ENCODE measurements around the gene CYBC1. TPM values are rescaled to one million over a fixed set of nuclear protein-coding genes. Genes with fewer than 3 reads are reported as not detected.

Gene CYBC1
- total RNA-seq, 8 experiments from 2014 or later: 32.0 to 68.0 (median 52.0) TPM

Other genes starting within 250 kb of the CYBC1 start
- gene CCDC57, start 237.9 kb downstream of the CYBC1 start, total RNA-seq: 10 to 100 TPM; 13.6 to 68.8 (median 26.1) TPM
- gene SLC16A3, start 221.7 kb downstream of the CYBC1 start, total RNA-seq: 100 to 1,000 TPM in 2 of 8 experiments, 10 to 100 TPM in 5, 1 to 10 TPM in 1; 7.6 to 117 (median 16.2) TPM
- 100 to 1,000 TPM in 2 of 8 experiments, 10 to 100 TPM in 6; 24.1 to 109 (median 43.9) TPM for gene CSNK1D, start 177.1 kb downstream of the CYBC1 start, total RNA-seq
- 1 to 10 TPM in 4 of 8 experiments, under 1 TPM in 3, not detected in 1; 0.33 to 3.8 (median 2.0) TPM for gene CD7, start 133.1 kb downstream of the CYBC1 start, total RNA-seq
- gene SECTM1, start 117.0 kb downstream of the CYBC1 start, total RNA-seq: 10 to 100 TPM in 2 of 8 experiments, 1 to 10 TPM in 1, under 1 TPM in 4, not detected in 1; 0.22 to 22.4 (median 0.57) TPM
- under 1 TPM in 5 of 8 experiments, not detected in 3; 0.14 to 0.63 (median 0.25) TPM for gene TEX19, start 91.5 kb downstream of the CYBC1 start, total RNA-seq
- gene UTS2R, start 79.0 kb downstream of the CYBC1 start, total RNA-seq: under 1 TPM in 3 of 8 experiments, not detected in 5; 0.11 to 0.43 (median 0.13) TPM
- 10 to 100 TPM; 10.3 to 33.4 (median 15.3) TPM for gene HEXD, start 32.4 kb downstream of the CYBC1 start, total RNA-seq
- 10 to 100 TPM in 7 of 8 experiments, 1 to 10 TPM in 1; 8.1 to 24.5 (median 20.2) TPM for gene OGFOD3, start 32.2 kb downstream of the CYBC1 start, total RNA-seq
- gene NARF, start 8.0 kb upstream of the CYBC1 start, total RNA-seq: 100 to 1,000 TPM in 3 of 8 experiments, 10 to 100 TPM in 5; 41.4 to 128 (median 70.6) TPM
- gene FOXK2, start 69.0 kb upstream of the CYBC1 start, total RNA-seq: 10 to 100 TPM; 27.6 to 63.7 (median 39.4) TPM
- gene WDR45B, start 197.7 kb upstream of the CYBC1 start, total RNA-seq: 10 to 100 TPM; 48.7 to 91.4 (median 64.3) TPM
- gene RAB40B, start 247.9 kb upstream of the CYBC1 start, total RNA-seq: 1 to 10 TPM; 4.4 to 9.0 (median 6.8) TPM

All from motor neuron (in vitro differentiated cells).